HFF-Myc (cell line): Measurements from ENCODE around the gene B4GALT6.

ENCODE experiments used
- DNase-seq: peaks from one replicate; pipeline ENCODE4 v3.0.0-alpha.2; 2011; ENCODE audit warnings: low read depth; ENCODE audit errors: extremely low read depth
- H3K4me3 ChIP-seq: replicated peaks from 2 replicates; pipeline ENCODE4 v1.5.1; 2011; ENCODE audit warnings: low read depth, mild to moderate bottlenecking, control low read depth, low read length
- CTCF ChIP-seq: IDR thresholded peaks from 2 replicates; pipeline ENCODE4 v1.5.1; 2012; ENCODE audit warnings: mild to moderate bottlenecking, low read depth, low read length, control low read depth; ENCODE audit errors: missing control alignments

B4GALT6 gene

DNA sequence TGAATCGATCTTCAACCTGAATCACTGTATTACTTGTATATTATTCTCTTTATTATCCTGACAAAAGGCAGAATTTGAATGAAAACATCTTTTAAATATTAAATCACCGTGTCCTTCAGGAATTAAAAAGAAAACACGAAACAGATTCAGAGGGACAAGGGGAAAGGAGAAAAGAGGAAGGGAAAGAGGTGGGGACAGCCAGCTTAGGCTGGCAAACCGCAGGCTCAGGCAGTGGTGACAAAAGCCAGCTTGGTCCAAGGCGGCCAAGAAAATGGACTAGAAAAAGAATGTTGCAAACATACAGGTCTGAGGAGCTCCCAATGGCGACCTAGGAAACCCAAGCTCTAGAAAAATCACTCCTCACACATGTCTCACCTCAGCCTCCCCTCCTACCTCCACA, 6.8 kb downstream of the B4GALT6 start:
- no peak for TF ChIP-seq CTCF
- no peak for DNase-seq
- no peak overlapping the region for H3K4me3 ChIP-seq

- no peak for DNase-seq
These were observed 9.0 kb downstream of the B4GALT6 start for GRCh38 chr18:31675404-31675803.

GRCh38 chr18:31672628-31673135, 11.7 kb downstream of the B4GALT6 start:
- no peak for TF ChIP-seq CTCF
- H3K4me3 ChIP-seq = no peak overlapping the region
- DNase-seq = no peak

More at GRCh38 chr18:31675404-31675803, 9.0 kb downstream of the B4GALT6 start:
- no peak for TF ChIP-seq CTCF
- H3K4me3 ChIP-seq = no peak overlapping the region

GRCh38 chr18:31671951-31672350, 12.4 kb downstream of the B4GALT6 start:
- DNase-seq = no peak
- TF ChIP-seq CTCF = no peak
- no peak overlapping the region for H3K4me3 ChIP-seq

- H3K4me3 ChIP-seq = no peak overlapping the region
- no peak for TF ChIP-seq CTCF
- no peak for DNase-seq
These were observed 14.8 kb downstream of the B4GALT6 start for GRCh38 chr18:31669541-31669940.

- DNase-seq = no peak
- no peak for TF ChIP-seq CTCF
- H3K4me3 ChIP-seq = no peak overlapping the region
These were observed 17.2 kb downstream of the B4GALT6 start for GRCh38 chr18:31667185-31667584.

GRCh38 chr18:31666055-31666454, 18.3 kb downstream of the B4GALT6 start:
- H3K4me3 ChIP-seq = no peak overlapping the region
- TF ChIP-seq CTCF = no peak
- DNase-seq = no peak
